Prostate gland (tissue), 2 donors: ENCODE measurements around the gene RIMBP2.

Experiments
- POLR2A ChIP-seq: fragments of 450-650 bp; IDR thresholded peaks from one replicate; pipeline ENCODE4 v1.6.1; 2016; ENCODE audit warnings: antibody characterized with exemption, mild to moderate bottlenecking
- POLR2AphosphoS5 ChIP-seq: sonication (generic); formaldehyde crosslinking; IDR thresholded peaks from one replicate; pipeline ENCODE4 v1.6.1; 2017; ENCODE audit warnings: antibody characterized with exemption
- TF ChIP-seq, protein P1 (sequence below), 4 experiments: fragments of 200-600 bp in 2 of 4; fragments of 450-650 bp in 2 of 4; sonication (generic) in 2 of 4; IDR thresholded peaks; 1 replicate in 3 of 4; 2 replicates in 1 of 4; pipeline ENCODE4 v1.5.1; 2016 to 2019; ENCODE audit warnings: antibody characterized with exemption in 4 of 4, mild to moderate bottlenecking in 2 of 4, moderate library complexity in 2 of 4

DNA sequence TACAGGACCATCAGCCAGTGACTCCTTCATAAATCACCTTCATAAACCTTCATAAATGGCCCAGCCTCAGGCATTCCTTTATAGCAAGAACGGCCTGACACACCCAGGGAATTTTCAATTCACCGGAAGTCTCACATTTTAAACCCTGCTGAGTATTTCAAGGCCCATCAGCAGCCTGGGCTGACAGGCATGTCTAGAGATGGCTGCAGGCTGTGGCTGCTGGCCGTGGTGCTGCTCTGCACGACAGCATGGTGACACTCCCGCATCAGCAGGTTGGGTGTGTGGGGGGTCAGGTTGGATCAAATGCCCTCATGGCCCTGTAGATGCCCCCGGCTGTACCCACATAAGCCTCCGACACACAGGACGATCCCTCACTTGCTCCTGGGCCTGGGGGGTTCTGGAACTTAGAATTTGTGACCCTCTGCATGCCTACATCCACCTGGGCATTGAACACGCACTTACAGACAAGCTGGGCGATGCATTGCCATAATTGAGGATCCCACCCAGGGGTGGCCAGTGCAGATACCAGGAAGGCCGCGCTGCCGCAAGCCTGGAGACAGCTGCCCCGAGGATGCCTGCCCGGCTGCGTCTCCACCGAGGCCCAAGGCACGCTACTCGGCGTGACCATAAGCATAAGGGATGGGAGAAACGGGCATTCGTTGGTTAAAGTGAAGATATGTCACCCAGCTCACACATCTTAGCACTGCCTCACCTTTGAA, 254.1 kb downstream of the RIMBP2 start:
- TF ChIP-seq POLR2A, result no peak
- TF ChIP-seq, protein P1, sequence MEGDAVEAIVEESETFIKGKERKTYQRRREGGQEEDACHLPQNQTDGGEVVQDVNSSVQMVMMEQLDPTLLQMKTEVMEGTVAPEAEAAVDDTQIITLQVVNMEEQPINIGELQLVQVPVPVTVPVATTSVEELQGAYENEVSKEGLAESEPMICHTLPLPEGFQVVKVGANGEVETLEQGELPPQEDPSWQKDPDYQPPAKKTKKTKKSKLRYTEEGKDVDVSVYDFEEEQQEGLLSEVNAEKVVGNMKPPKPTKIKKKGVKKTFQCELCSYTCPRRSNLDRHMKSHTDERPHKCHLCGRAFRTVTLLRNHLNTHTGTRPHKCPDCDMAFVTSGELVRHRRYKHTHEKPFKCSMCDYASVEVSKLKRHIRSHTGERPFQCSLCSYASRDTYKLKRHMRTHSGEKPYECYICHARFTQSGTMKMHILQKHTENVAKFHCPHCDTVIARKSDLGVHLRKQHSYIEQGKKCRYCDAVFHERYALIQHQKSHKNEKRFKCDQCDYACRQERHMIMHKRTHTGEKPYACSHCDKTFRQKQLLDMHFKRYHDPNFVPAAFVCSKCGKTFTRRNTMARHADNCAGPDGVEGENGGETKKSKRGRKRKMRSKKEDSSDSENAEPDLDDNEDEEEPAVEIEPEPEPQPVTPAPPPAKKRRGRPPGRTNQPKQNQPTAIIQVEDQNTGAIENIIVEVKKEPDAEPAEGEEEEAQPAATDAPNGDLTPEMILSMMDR (IDR thresholded peaks at IDR 0.05), result no peak
- TF ChIP-seq POLR2AphosphoS5, result no peak
